K562 (cell line): Measurements from ENCODE around the gene TTC27. TPM values are rescaled to one million over a fixed set of nuclear protein-coding genes. Genes with fewer than 3 reads are reported as not detected.

Experiments
- BRF1 ChIP-seq: IDR thresholded peaks from 3 replicates; pipeline ENCODE4 v1.6.1; 2011; ENCODE audit warnings: borderline replicate concordance, mild to moderate bottlenecking; ENCODE audit not compliant: insufficient read length; ENCODE audit errors: extremely low read depth
- CBFA2T3 ChIP-seq: fragments of 450-650 bp; IDR thresholded peaks from 2 replicates; pipeline ENCODE4 v1.6.1; 2017
- CHD2 ChIP-seq: IDR thresholded peaks from 2 replicates; pipeline ENCODE4 v1.6.1; 2011; ENCODE audit warnings: low read depth, low read length
- CHD4 ChIP-seq: fragments of 200-600 bp; sonication (generic); IDR thresholded peaks from 3 replicates; pipeline ENCODE4 v1.6.1; 2012; ENCODE audit warnings: low read depth, mild to moderate bottlenecking, mixed read lengths, low read length, inconsistent platforms; ENCODE audit not compliant: insufficient read depth, insufficient replicate concordance, poor library complexity, severe bottlenecking
- CTBP1 ChIP-seq: fragments of 450-650 bp; IDR thresholded peaks from 2 replicates; pipeline ENCODE4 v1.6.1; 2016; ENCODE audit warnings: borderline replicate concordance
- EZH2 ChIP-seq: IDR thresholded peaks from 2 replicates; pipeline ENCODE4 v1.6.1; 2012; ENCODE audit warnings: low read depth, mild to moderate bottlenecking, inconsistent platforms, low read length, borderline replicate concordance
- FOXJ2 ChIP-seq: fragments of 200-800 bp; sonication (Bioruptor generic); IDR thresholded peaks from 2 replicates; pipeline ENCODE4 v1.6.1; 2016; ENCODE audit warnings: missing genetic modification characterization, missing compliant biosample characterization
- FOXK2 ChIP-seq, 2 experiments: fragments of 450-650 bp; IDR thresholded peaks in 1 of 2; conservative IDR thresholded peaks in 1 of 2; 2 replicates each; pipeline ENCODE4 v1.6.1; 2016; ENCODE audit warnings: low read depth in 2 of 2, mild to moderate bottlenecking in 1 of 2
- FOXM1 ChIP-seq, 2 experiments: fragments of 450-650 bp in 1 of 2; sonication (generic) in 1 of 2; formaldehyde crosslinking in 1 of 2; IDR thresholded peaks; 2 replicates each; pipeline versions ENCODE4 v1.6.1 to v1.9.0; 2017 to 2022; ENCODE audit warnings: low read depth in 2 of 2, mild to moderate bottlenecking in 2 of 2, missing genetic modification reagents in 1 of 2, moderate library complexity in 1 of 2
- FUS ChIP-seq: fragments of 200-400 bp; formaldehyde crosslinking; optimal IDR thresholded peaks from 2 replicates; pipeline ENCODE3; 2017; ENCODE audit warnings: low read depth, low read length
- NBN ChIP-seq: fragments of 450-650 bp; IDR thresholded peaks from 2 replicates; pipeline ENCODE4 v1.6.1; 2016; ENCODE audit warnings: low read depth, mild to moderate bottlenecking
- OTX1 ChIP-seq: fragments of 450-650 bp; formaldehyde crosslinking; IDR thresholded peaks from 2 replicates; pipeline ENCODE4 v1.4.0; 2022; ENCODE audit warnings: mild to moderate bottlenecking
- PBX2 ChIP-seq, 2 experiments: IDR thresholded peaks in 1 of 2; conservative IDR thresholded peaks in 1 of 2; 2 replicates each; pipeline ENCODE4 v1.6.1; 2016; ENCODE audit warnings: low read depth in 2 of 2, mild to moderate bottlenecking in 1 of 2, missing compliant biosample characterization in 1 of 2, missing genetic modification characterization in 1 of 2, moderate library complexity in 1 of 2
- PKNOX1 ChIP-seq: fragments of 450-650 bp; IDR thresholded peaks from 2 replicates; pipeline ENCODE4 v1.6.1; 2016
- POLR3A ChIP-seq: IDR thresholded peaks from 2 replicates; pipeline ENCODE4 v1.6.1; 2011; ENCODE audit warnings: borderline replicate concordance, mild to moderate bottlenecking, moderate library complexity; ENCODE audit not compliant: insufficient read length, insufficient read depth; ENCODE audit errors: extremely low read depth
- RBFOX2 ChIP-seq: fragments of 200-400 bp; formaldehyde crosslinking; IDR thresholded peaks from 2 replicates; pipeline ENCODE4 v1.6.1; 2017; ENCODE audit warnings: low read depth, mild to moderate bottlenecking, low read length, moderate library complexity
- SMARCB1 ChIP-seq: IDR thresholded peaks from 2 replicates; pipeline ENCODE4 v1.6.1; 2011; ENCODE audit warnings: improper control_type of control experiment, low read depth; ENCODE audit not compliant: insufficient read length
- TARDBP ChIP-seq: fragments of 450-650 bp; IDR thresholded peaks from 2 replicates; pipeline ENCODE4 v1.6.1; 2016
- ZBTB8A ChIP-seq: fragments of 450-650 bp; IDR thresholded peaks from 2 replicates; pipeline ENCODE4 v1.6.1; 2018; ENCODE audit warnings: mild to moderate bottlenecking, moderate library complexity; ENCODE audit not compliant: partially characterized antibody
- ZEB2 ChIP-seq: fragments of 450-650 bp; IDR thresholded peaks from 2 replicates; pipeline ENCODE4 v1.6.1; 2016
- ZNF146 ChIP-seq: IDR thresholded peaks from one replicate; pipeline ENCODE4 v1.6.1; 2018; ENCODE audit warnings: missing compliant biosample characterization; ENCODE audit not compliant: unreplicated experiment
- ZNF644 ChIP-seq: fragments of 200-800 bp; sonication (Bioruptor generic); IDR thresholded peaks from 2 replicates; pipeline ENCODE4 v1.6.1; 2016; ENCODE audit warnings: low read depth, missing genetic modification characterization, missing compliant biosample characterization
- polyA plus RNA-seq, 8 experiments: library from polyadenylated mRNA; depleted of rRNA in 4 of 8; stranded (reverse) in 5 of 8; unstranded in 3 of 8; fragments of >200 nt; fragmentation: Nextera tagmentation in 2 of 8; fragmentation: Illumina TruSeq in 1 of 8; extraction: Ambion mirVana in 2 of 8; extraction: Trizol in 1 of 8; gene quantifications; 2 replicates each; pipeline versions ENCODE4 v1.2.1 to v1.2.3, GENCODE V29; 2011 to 2014; ENCODE audit warnings: inconsistent platforms in 1 of 8, missing spikeins in 1 of 8
- total RNA-seq, 7 experiments: library from RNA; depleted of rRNA in 6 of 7; stranded (reverse); fragments of >200 nt in 6 of 7; fragmentation: Illumina TruSeq in 2 of 7; extraction: Trizol in 2 of 7; gene quantifications; 2 replicates each; pipeline versions ENCODE4 v1.2.1 to v1.2.3, GENCODE V29; 2011 to 2021; ENCODE audit warnings: low replicate concordance in 1 of 7

Gene TTC27
- total and polyA plus RNA-seq, 9 of the 15 experiments (the other 6 are each of a cell fraction or from before 2014, with no cell fraction given), result 44.3 to 93.4 (median 57.3) TPM

GRCh38 chr2:32721376-32721775, 93.5 kb downstream of the TTC27 start (continued):
- TF ChIP-seq OTX1 (CRISPR knock-in tag) (0 out of 2 replicates have a peak, but pooled peaks have one; percentile 18), CHD2 (no peak), RBFOX2 (no peak), SMARCB1 (peak; percentile 86), TARDBP (no peak), ZBTB8A (no peak), ZNF146 (CRISPR knock-in tag) (no peak), FOXM1 (IDR thresholded peaks at IDR 0.05; ENCODE audit: low read depth) (peak; percentile 92), FOXM1 (CRISPR knock-in tag; IDR thresholded peaks at IDR 0.05; ENCODE audit: low read depth) (no peak), POLR3A (no peak), CBFA2T3 (peak; percentile 98), CHD4 (no peak), BRF1 (no peak), ZEB2 (peak; percentile 85), NBN (peak; percentile 83), ZNF644 (tag) (peak; percentile 76), EZH2 (no peak), PBX2 (CRISPR knock-in tag; IDR thresholded peaks at IDR 0.05; ENCODE audit: low read depth) (no peak), PBX2 (tag; conservative IDR thresholded peaks at IDR 0.05; ENCODE audit: low read depth) (peak; percentile 80), CTBP1 (peak; percentile 59; the same call in 1 of the 2 replicates), PKNOX1 (peak; percentile 68), FOXK2 (conservative IDR thresholded peaks at IDR 0.05 in 1 of 2, IDR thresholded peaks at IDR 0.05 in 1 of 2; ENCODE audit: low read depth in 2 of 2) (0 out of 4 replicates have a peak, but pooled peaks of 1 of the 2 experiments have one; percentile 27), FOXJ2 (peak; percentile 80; the same call in 1 of the 2 replicates), FUS (no peak)
